IMR-90 (cell line): Measurements from ENCODE around the gene DISC1. TPM values are rescaled to one million over a fixed set of nuclear protein-coding genes. Genes with fewer than 3 reads are reported as not detected.

ENCODE experiments used
- ATAC-seq: fragments of 200-7000 bp; cut with Tn5 transposase; 2 replicates; pipeline ENCODE4 v1.9.1; 2020; ENCODE audit warnings: low read depth, mild to moderate bottlenecking, moderate library complexity
- BruUV-seq: library from RNA; stranded (reverse); fragments of 400-500 nt; replicated peaks from 2 replicates; lab custom pipeline; 2021; lab: Mats Ljungman, UMichigan
- CTCF ChIA-PET: fragments of 300-600 bp; formaldehyde crosslinking; extraction: SDS; loops from one replicate; lab custom pipeline; 2021; ENCODE audit warnings: antibody characterized with exemption; lab: Yijun Ruan, JAX
- POLR2A ChIA-PET: fragments of 300-600 bp; sonication (Branson Sonifier 250); formaldehyde crosslinking; loops from one replicate; lab custom pipeline; 2022; ENCODE audit warnings: antibody characterized with exemption; ENCODE audit not compliant: unreplicated experiment; lab: Charles Lee
- DNase-seq: peaks from one replicate; pipeline ENCODE4 v3.0.0; 2013
- H2AFZ ChIP-seq: replicated peaks from 2 replicates; pipeline ENCODE3; 2013; ENCODE audit warnings: low read length, mild to moderate bottlenecking; ENCODE audit not compliant: poor library complexity
- H2AK5ac ChIP-seq: 2 replicates; pipeline ENCODE4 v1.6.1; 2013; ENCODE audit warnings: low read depth, low read length, inconsistent platforms
- H2AK9ac ChIP-seq: replicated peaks from 2 replicates; pipeline ENCODE3; 2013; ENCODE audit warnings: mild to moderate bottlenecking, low read depth, low read length, moderate library complexity; ENCODE audit not compliant: poor library complexity
- H2BK120ac ChIP-seq: 2 replicates; pipeline ENCODE4 v1.6.1; 2013; ENCODE audit warnings: low read depth, low read length, inconsistent platforms
- H2BK15ac ChIP-seq: 3 replicates; pipeline ENCODE4 v1.6.1; 2013; ENCODE audit warnings: low read depth, low read length, inconsistent platforms
- H2BK20ac ChIP-seq: 2 replicates; pipeline ENCODE4 v1.6.1; 2013; ENCODE audit warnings: low read depth, mild to moderate bottlenecking, inconsistent platforms, low read length, moderate library complexity
- H2BK5ac ChIP-seq: 2 replicates; pipeline ENCODE4 v1.6.1; 2013; ENCODE audit warnings: mild to moderate bottlenecking, low read depth, low read length, inconsistent platforms; ENCODE audit not compliant: poor library complexity, severe bottlenecking
- H3K14ac ChIP-seq: replicated peaks from 2 replicates; pipeline ENCODE4 v1.6.1; 2013; ENCODE audit warnings: low read depth, low read length, inconsistent platforms
- H3K18ac ChIP-seq: 2 replicates; pipeline ENCODE4 v1.6.1; 2013; ENCODE audit warnings: low read depth, low read length, control low read depth
- H3K23ac ChIP-seq: 2 replicates; pipeline ENCODE4 v1.6.1; 2013; ENCODE audit warnings: low read depth, low read length, inconsistent platforms
- H3K27ac ChIP-seq: 2 replicates; pipeline ENCODE4 v1.5.1; 2013; ENCODE audit warnings: mild to moderate bottlenecking, control low read depth, low read length; ENCODE audit not compliant: insufficient read depth
- H3K27me3 ChIP-seq: 2 replicates; pipeline ENCODE4 v1.6.1; 2013; ENCODE audit warnings: low read length; ENCODE audit not compliant: control insufficient read depth, insufficient read depth
- H3K36me3 ChIP-seq: 2 replicates; pipeline ENCODE4 v1.6.1; 2013; ENCODE audit warnings: low read length, mixed read lengths; ENCODE audit not compliant: control insufficient read depth, insufficient read depth
- H3K4ac ChIP-seq: 2 replicates; pipeline ENCODE4 v1.6.1; 2013; ENCODE audit warnings: low read depth, low read length, inconsistent platforms
- H3K4me1 ChIP-seq: 2 replicates; pipeline ENCODE4 v1.6.1; 2013; ENCODE audit warnings: low read length, mixed read lengths; ENCODE audit not compliant: control insufficient read depth, insufficient read depth
- H3K4me2 ChIP-seq: 2 replicates; pipeline ENCODE4 v1.6.1; 2013; ENCODE audit warnings: low read depth, mild to moderate bottlenecking, control low read depth, low read length, moderate library complexity
- H3K4me3 ChIP-seq: 2 replicates; pipeline ENCODE4 v1.5.1; 2013; ENCODE audit warnings: low read depth, mild to moderate bottlenecking, control low read depth, low read length, moderate library complexity; ENCODE audit not compliant: insufficient read depth
- H3K56ac ChIP-seq: 2 replicates; pipeline ENCODE4 v1.6.1; 2013; ENCODE audit warnings: low read length, inconsistent platforms; ENCODE audit not compliant: insufficient read depth; ENCODE audit errors: extremely low read depth
- H3K79me1 ChIP-seq, 2 experiments: 2 replicates each; pipeline ENCODE4 v1.6.1; 2013; ENCODE audit warnings: low read length in 2 of 2, inconsistent platforms in 1 of 2, low read depth in 1 of 2
- H3K9ac ChIP-seq: 2 replicates; pipeline ENCODE4 v1.6.1; 2013; ENCODE audit warnings: low read depth, low read length, control low read depth
- H3K9me1 ChIP-seq: 2 replicates; pipeline ENCODE4 v1.6.1; 2013; ENCODE audit warnings: low read length, inconsistent platforms; ENCODE audit not compliant: insufficient read depth
- H3K9me3 ChIP-seq: 2 replicates; pipeline ENCODE4 v1.6.1; 2013; ENCODE audit warnings: low read length; ENCODE audit not compliant: control insufficient read depth, insufficient read depth
- H4K20me1 ChIP-seq: 2 replicates; pipeline ENCODE4 v1.6.1; 2013; ENCODE audit warnings: low read length, inconsistent platforms; ENCODE audit not compliant: insufficient read depth
- H4K5ac ChIP-seq: 2 replicates; pipeline ENCODE4 v1.6.1; 2013; ENCODE audit warnings: mild to moderate bottlenecking, low read depth, low read length, control low read depth
- H4K8ac ChIP-seq, 2 experiments: 2 replicates each; pipeline ENCODE4 v1.6.1; 2013; ENCODE audit warnings: low read depth in 2 of 2, low read length in 2 of 2, control low read depth in 1 of 2, inconsistent platforms in 1 of 2
- H4K91ac ChIP-seq: 2 replicates; pipeline ENCODE4 v1.6.1; 2013; ENCODE audit warnings: low read depth, low read length, inconsistent platforms; ENCODE audit not compliant: insufficient read depth
- BHLHE40 ChIP-seq: fragments of 150-350 bp; IDR thresholded peaks from 2 replicates; pipeline ENCODE4 v1.6.1; 2016; ENCODE audit warnings: mild to moderate bottlenecking, low read depth, low read length
- CEBPB ChIP-seq: IDR thresholded peaks from 2 replicates; pipeline ENCODE4 v1.6.1; 2012; ENCODE audit warnings: low read depth, low read length, improper control_type of control experiment
- MAFK ChIP-seq: IDR thresholded peaks from 2 replicates; pipeline ENCODE4 v1.6.1; 2012; ENCODE audit warnings: low read depth, low read length, improper control_type of control experiment
- MAZ ChIP-seq: IDR thresholded peaks from 2 replicates; pipeline ENCODE4 v1.6.1; 2012; ENCODE audit warnings: low read depth, mild to moderate bottlenecking, low read length, improper control_type of control experiment, moderate library complexity, borderline replicate concordance
- NFE2L2 ChIP-seq: fragments of 150-350 bp; IDR thresholded peaks from 2 replicates; pipeline ENCODE4 v1.6.1; 2016; ENCODE audit warnings: low read depth, mild to moderate bottlenecking, low read length
- POLR2A ChIP-seq: IDR thresholded peaks from 2 replicates; pipeline ENCODE4 v1.6.1; 2012; ENCODE audit warnings: mild to moderate bottlenecking, low read depth, low read length
- RFX5 ChIP-seq: IDR thresholded peaks from 2 replicates; pipeline ENCODE4 v1.8.0; 2012; ENCODE audit warnings: low read depth, mild to moderate bottlenecking, low read length, moderate library complexity
- SMC3 ChIP-seq: fragments of 150-350 bp; IDR thresholded peaks from 2 replicates; pipeline ENCODE4 v1.6.1; 2016; ENCODE audit warnings: low read depth, mild to moderate bottlenecking, antibody characterized with exemption, low read length, moderate library complexity
- WGBS, 2 experiments: methylation state at CpG; one replicate each; pipeline versions ENCODE4 v1.1.5 to v1.1.7; 2013; ENCODE audit warnings: missing lambda C conversion rate in 2 of 2; ENCODE audit not compliant: insufficient read length in 1 of 2; ENCODE audit errors: extremely low coverage in 2 of 2; 5-methylcytosine and 5-hydroxymethylcytosine counted together
- dilution Hi-C: fragments of 300-500 bp; cut with HindIII; formaldehyde crosslinking; loops from one replicate; pipeline ENCODE4 v1.14.3; 2018; ENCODE audit warnings: low sequenced_read_pairs; ENCODE audit not compliant: unreplicated experiment
- in situ Hi-C: fragments of 300-500 bp; cut with MboI; formaldehyde crosslinking; loops from 3 replicates; pipeline ENCODE4 v1.14.3; 2019; ENCODE audit warnings: low sequenced_read_pairs, inconsistent platforms, mixed read lengths
- intact Hi-C: fragments of 100-400 bp; cut with micrococcal nuclease; formaldehyde crosslinking; loops from 2 replicates; pipeline ENCODE4 v1.10.0; 2022
- polyA plus RNA-seq, 3 experiments: library from polyadenylated mRNA; depleted of rRNA; stranded (reverse); fragments of >200 nt; gene quantifications; 2 replicates each; pipeline ENCODE4 v1.2.3, GENCODE V29; 2012; ENCODE audit warnings: low replicate concordance in 1 of 3
- total RNA-seq: library from RNA; depleted of rRNA; stranded (reverse); fragments of >200 nt; gene quantifications from 2 replicates; pipeline ENCODE4 v1.2.3, GENCODE V29; 2012
- TF ChIP-seq, protein P1 (sequence below): fragments of 150-350 bp; IDR thresholded peaks from 2 replicates; pipeline ENCODE4 v1.6.1; 2017; ENCODE audit warnings: mild to moderate bottlenecking, antibody characterized with exemption, low read length, low read depth

DISC1 gene
- total and polyA plus RNA-seq, 2 of the 4 experiments (the other 2 are of a cell fraction), result 2.2 to 7.0 TPM

DNA sequence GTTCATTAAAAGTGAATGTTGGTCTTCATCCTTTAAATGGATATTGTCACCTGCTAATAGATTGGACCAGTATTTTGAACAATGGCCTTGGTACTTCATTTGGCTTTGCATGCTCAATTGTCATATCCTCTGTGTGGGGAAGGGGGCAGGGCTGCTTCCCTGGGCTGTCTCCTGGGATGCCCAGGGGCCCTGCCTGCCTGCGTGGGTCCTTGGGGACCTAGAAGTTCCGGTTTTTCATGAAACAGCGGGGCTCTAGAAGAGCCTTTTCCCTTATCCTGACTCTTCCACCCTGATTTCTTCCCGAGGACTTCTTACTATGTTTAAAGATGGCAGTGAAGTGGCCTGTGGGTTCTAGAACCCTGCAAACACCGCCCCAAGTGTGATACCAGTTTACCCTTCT, 97.5 kb downstream of the DISC1 start:
- Histone ChIP-seq H4K5ac (no peak overlapping the region), H2AK9ac (no peak overlapping the region), H4K8ac (no peak overlapping the region), H4K91ac (no peak overlapping the region), H3K36me3 (no peaks in the 10 kb centered on the region), H2BK5ac (no peak overlapping the region), H3K18ac (no peak overlapping the region), H3K9me1 (peaks cover 3% of the 10 kb centered on the region; the same call in 1 of the 2 replicates), H2AFZ (no peak overlapping the region), H3K4ac (no peak overlapping the region), H2AK5ac (no peak overlapping the region), H2BK15ac (no peak overlapping the region), H3K4me2 (no peak overlapping the region), H3K79me1 (no peaks in the 10 kb centered on the region), H3K27me3 (no peaks in the 10 kb centered on the region), H3K23ac (no peak overlapping the region), H2BK120ac (no peak overlapping the region), H3K27ac (no peak overlapping the region), H3K14ac (no peak overlapping the region), H4K20me1 (no peaks in the 10 kb centered on the region), H3K4me3 (no peak overlapping the region), H3K56ac (no peak overlapping the region), H3K9ac (no peak overlapping the region), H2BK20ac (no peak overlapping the region), H3K9me3 (no peaks in the 10 kb centered on the region), H3K4me1 (no peaks in the 10 kb centered on the region)
- dilution Hi-C loops (no loop called here), intact Hi-C loops (no loop called here), in situ Hi-C loops (no loop called here)
- TF ChIP-seq SMC3 (no peak), MAFK (no peak), RFX5 (no peak), BHLHE40 (no peak), MAZ (no peak), CEBPB (no peak), NFE2L2 (no peak), POLR2A (no peak)
- TF ChIP-seq, protein P1, sequence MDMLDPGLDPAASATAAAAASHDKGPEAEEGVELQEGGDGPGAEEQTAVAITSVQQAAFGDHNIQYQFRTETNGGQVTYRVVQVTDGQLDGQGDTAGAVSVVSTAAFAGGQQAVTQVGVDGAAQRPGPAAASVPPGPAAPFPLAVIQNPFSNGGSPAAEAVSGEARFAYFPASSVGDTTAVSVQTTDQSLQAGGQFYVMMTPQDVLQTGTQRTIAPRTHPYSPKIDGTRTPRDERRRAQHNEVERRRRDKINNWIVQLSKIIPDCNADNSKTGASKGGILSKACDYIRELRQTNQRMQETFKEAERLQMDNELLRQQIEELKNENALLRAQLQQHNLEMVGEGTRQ, result no peak
- POLR2A ChIA-PET, result no interaction called here
- CTCF ChIA-PET, result no interaction called here
- no TSS peak for BruUV-seq
- no peak for ATAC-seq
- no peak for DNase-seq
- no CpG with 5 or more reads among the region's 5 CpGs for WGBS, 2 experiments
